Esophagus muscularis mucosa (tissue), 4 donors: ENCODE measurements around the gene TSEN2. TPM values are rescaled to one million over a fixed set of nuclear protein-coding genes. Genes with fewer than 3 reads are reported as not detected.
"Not testable (repeated sequence)": the region's sequence is repeated elsewhere in the genome, so short reads cannot be mapped to it uniquely, and the experiment has no call there.

Source experiments
- DNase-seq: peaks from one replicate; pipeline ENCODE4 v3.0.0-alpha.2; 2017; ENCODE audit errors: extremely low spot score
- H3K27ac ChIP-seq, 4 donors: fragments of 200-600 bp; sonication (generic); replicated peaks in 1 of 4; 1 replicate in 3 of 4; 2 replicates in 1 of 4; pipeline ENCODE4 v1.5.1; 2016 to 2019; ENCODE audit warnings: mild to moderate bottlenecking in 1 of 4
- H3K27me3 ChIP-seq, 4 donors: fragments of 200-600 bp; sonication (generic); one replicate each; pipeline versions ENCODE4 v1.5.1 to v1.6.0; 2016 to 2019
- H3K36me3 ChIP-seq, 4 donors: fragments of 200-600 bp; sonication (generic); one replicate each; pipeline ENCODE4 v1.5.1; 2016 to 2019
- H3K4me1 ChIP-seq, 4 donors: fragments of 200-600 bp; sonication (generic); one replicate each; pipeline ENCODE4 v1.5.1; 2016 to 2019
- H3K4me3 ChIP-seq, 4 donors: fragments of 200-600 bp; sonication (generic); 1 replicate in 2 of 4; 2 replicates in 2 of 4; pipeline ENCODE4 v1.5.1; 2016 to 2019; ENCODE audit warnings: mild to moderate bottlenecking in 4 of 4, moderate library complexity in 1 of 4
- H3K9me3 ChIP-seq, 4 donors: fragments of 200-600 bp; sonication (generic); 1 replicate in 3 of 4; 2 replicates in 1 of 4; pipeline ENCODE4 v1.5.1; 2016 to 2019
- EP300 ChIP-seq: sonication (generic); formaldehyde crosslinking; IDR thresholded peaks from one replicate; pipeline ENCODE4 v1.6.1; 2017; ENCODE audit warnings: antibody characterized with exemption
- POLR2A ChIP-seq: fragments of 450-650 bp; IDR thresholded peaks from one replicate; pipeline ENCODE4 v1.6.1; 2017; ENCODE audit warnings: antibody characterized with exemption, moderate library complexity, mild to moderate bottlenecking, low read depth
- POLR2AphosphoS5 ChIP-seq, 2 donors: sonication (generic); formaldehyde crosslinking; IDR thresholded peaks; one replicate each; pipeline ENCODE4 v1.6.1; 2017; ENCODE audit warnings: antibody characterized with exemption in 2 of 2
- WGBS: methylation state at CpG from one replicate; pipeline ENCODE4 v1.1.5; 2018; 5-methylcytosine and 5-hydroxymethylcytosine counted together
- intact Hi-C: fragments of 100-400 bp; cut with DNase I; formaldehyde crosslinking; loops from one replicate; pipeline ENCODE4 v1.15.1; 2023
- total RNA-seq, 4 donors: library from RNA; depleted of rRNA; stranded (reverse); fragments of >200 nt; gene quantifications; one replicate each; pipeline versions ENCODE4 v1.1.0 to v1.2.1, GENCODE V29; 2016
- TF ChIP-seq, protein P1 (sequence below), 3 experiments: fragments of 200-600 bp in 2 of 3; fragments of 450-650 bp in 1 of 3; sonication (generic) in 2 of 3; IDR thresholded peaks; one replicate each; pipeline ENCODE4 v1.5.1; 2017 to 2019; ENCODE audit warnings: antibody characterized with exemption in 3 of 3, mild to moderate bottlenecking in 2 of 3, moderate library complexity in 1 of 3

TSEN2 gene
- total RNA-seq, 4 donors from 2014 or later: 17.6 to 20.4 (median 19.4) TPM

DNA sequence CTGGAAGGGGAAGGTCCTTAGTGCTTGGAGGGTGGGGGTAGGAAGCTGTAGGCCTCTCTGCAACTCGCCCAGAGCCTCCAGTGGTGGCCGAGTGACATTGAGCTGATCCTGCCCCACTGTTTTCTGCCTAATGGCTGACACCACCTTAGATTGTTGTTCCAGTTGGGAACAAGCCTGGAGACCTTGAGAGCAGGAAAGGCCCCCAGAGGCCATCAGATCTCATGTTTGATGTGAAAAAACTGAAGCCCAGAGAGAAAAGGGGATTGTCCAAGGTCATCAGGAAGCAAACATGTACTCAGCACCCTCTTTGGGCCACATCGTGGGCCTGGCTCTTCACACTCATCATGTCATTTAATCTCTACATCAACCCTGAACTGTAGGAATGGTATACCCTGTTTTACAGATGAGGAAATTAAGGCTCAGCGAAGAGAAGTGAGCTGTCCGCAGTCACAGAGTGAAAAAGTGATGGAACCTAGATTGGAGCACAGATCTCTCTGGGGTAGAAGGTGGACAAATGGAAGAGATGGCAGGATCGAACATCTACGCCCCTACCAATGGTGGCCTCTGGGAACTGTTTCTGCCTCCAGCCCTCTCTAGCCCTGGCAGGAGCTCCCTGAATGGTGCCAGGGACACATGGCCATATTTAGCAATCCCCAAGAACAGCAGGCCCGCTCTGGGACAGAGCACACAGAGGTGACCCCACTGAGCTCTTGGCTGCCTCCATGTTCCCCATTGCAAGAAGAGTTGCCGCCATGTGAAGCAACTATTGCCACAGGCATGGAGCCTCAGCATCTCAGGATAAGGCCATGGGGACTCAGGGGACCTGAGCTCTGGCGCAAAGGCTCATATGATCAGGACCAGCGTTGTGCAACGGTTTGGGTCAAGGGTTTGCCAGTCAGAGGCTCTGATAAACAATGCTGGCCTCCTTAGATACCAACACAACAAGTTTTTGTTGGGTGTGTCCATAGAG, 31.6 kb upstream of the TSEN2 start:
- Histone ChIP-seq H3K4me3 (no peak overlapping the region), H3K36me3 (no peaks in the 10 kb centered on the region), H3K27ac (no peak overlapping the region), H3K27me3 (no peaks in the 10 kb centered on the region), H3K9me3 (peaks cover 0 to 9% (median 2%) of the 10 kb centered on the region in 4 donors), H3K4me1 (no peaks in the 10 kb centered on the region)
- WGBS: 91% methylated on average over 12 of the region's 12 CpGs
- no peak for DNase-seq
- intact Hi-C loops: no loop called here
- TF ChIP-seq EP300 (no peak), POLR2A (no peak), POLR2AphosphoS5 (IDR thresholded peaks at IDR 0.05) (no peak)
- TF ChIP-seq, protein P1, sequence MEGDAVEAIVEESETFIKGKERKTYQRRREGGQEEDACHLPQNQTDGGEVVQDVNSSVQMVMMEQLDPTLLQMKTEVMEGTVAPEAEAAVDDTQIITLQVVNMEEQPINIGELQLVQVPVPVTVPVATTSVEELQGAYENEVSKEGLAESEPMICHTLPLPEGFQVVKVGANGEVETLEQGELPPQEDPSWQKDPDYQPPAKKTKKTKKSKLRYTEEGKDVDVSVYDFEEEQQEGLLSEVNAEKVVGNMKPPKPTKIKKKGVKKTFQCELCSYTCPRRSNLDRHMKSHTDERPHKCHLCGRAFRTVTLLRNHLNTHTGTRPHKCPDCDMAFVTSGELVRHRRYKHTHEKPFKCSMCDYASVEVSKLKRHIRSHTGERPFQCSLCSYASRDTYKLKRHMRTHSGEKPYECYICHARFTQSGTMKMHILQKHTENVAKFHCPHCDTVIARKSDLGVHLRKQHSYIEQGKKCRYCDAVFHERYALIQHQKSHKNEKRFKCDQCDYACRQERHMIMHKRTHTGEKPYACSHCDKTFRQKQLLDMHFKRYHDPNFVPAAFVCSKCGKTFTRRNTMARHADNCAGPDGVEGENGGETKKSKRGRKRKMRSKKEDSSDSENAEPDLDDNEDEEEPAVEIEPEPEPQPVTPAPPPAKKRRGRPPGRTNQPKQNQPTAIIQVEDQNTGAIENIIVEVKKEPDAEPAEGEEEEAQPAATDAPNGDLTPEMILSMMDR (IDR thresholded peaks at IDR 0.05): no peak

DNA sequence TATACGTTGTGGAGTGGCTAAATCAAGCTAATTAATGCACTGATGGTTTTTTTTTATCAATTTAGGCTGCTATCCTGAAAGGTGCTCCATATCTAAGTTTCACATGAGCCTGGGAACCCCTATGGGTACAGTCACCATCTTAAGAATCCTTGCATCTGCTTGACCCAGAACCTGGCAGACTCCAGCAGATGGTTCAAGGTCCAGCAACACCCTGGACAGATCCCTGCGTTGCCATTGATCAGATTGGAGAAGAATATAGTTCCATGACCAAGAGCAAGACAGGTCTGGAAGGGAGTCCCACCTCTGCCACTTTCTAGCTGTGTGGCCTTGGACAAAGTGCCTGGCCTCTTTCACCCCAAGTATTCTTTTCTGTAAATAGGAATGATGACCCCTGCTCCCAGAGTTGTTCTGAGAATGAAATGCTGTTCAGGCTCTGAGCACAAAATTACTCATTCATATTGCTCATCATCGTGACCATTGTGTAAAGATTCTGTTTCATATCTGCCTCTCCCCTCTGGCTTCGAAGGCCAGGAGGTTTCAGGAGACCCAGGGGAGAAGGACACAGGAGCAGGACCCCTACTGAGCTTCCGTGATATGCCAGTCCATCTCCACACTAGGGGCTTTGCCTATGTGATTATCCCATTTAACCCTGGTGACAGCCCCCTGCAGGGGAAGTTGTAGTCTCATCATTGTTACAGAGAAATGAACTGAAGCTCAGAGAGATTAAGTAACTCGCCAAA, 30.0 kb upstream of the TSEN2 start:
- H3K9me3 ChIP-seq: peaks cover 0 to 9% (median 2%) of the 10 kb centered on the region in 4 donors
- H3K4me3 ChIP-seq: no peak overlapping the region
- no peaks in the 10 kb centered on the region for H3K4me1 ChIP-seq
- no peak for DNase-seq
- no peaks in the 10 kb centered on the region for H3K36me3 ChIP-seq
- intact Hi-C loops: no loop called here
- 73% methylated on average over 6 of the region's 6 CpGs for WGBS
- TF ChIP-seq POLR2AphosphoS5 (IDR thresholded peaks at IDR 0.05): no peak
- no peak for TF ChIP-seq EP300
- TF ChIP-seq, protein P1 (IDR thresholded peaks at IDR 0.05): no peak
- no peak for TF ChIP-seq POLR2A
- H3K27ac ChIP-seq: no peak overlapping the region
- peaks cover 0 to 4% (median 0%) of the 10 kb centered on the region in 4 donors for H3K27me3 ChIP-seq

DNA sequence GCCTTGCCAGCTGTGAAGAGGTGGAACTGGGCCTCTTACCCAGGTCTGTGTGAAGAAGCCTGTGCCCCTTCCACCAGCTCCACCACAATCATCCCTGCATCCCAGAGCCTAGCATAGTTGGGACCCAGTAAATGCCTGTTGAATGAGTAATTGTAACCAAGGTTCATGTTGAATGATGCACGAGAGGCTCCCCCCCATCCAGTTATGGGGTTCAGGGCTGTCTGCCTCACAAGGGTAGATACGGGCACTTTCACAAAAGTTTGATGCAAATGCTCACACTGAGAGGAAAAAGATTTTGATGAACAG, 29.5 kb upstream of the TSEN2 start:
- 100% methylated on average over 2 of the region's 2 CpGs for WGBS
- no peaks in the 10 kb centered on the region for H3K36me3 ChIP-seq

DNA sequence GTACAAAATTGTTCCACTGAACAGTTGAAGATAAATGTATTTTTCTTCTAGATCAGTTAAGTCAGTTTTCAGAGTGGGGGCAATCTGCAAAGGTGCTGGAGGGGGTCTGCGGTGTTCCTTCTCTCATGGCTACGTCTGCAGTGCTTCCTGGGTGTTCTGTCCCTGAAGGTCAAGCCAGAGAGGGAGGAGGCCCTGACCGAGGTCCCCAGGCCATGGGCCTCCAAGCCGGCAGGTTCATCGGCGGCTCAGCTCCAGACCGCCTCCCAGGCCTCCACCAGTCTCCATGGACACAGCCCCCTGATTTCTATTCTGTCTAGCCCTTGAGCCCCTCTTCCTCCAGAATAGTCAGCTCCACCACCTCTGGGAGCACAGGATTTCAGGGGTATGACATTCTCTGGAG, 28.5 kb upstream of the TSEN2 start:
- Histone ChIP-seq H3K9me3 (peaks cover 0 to 9% (median 2%) of the 10 kb centered on the region in 4 donors), H3K27ac (no peak overlapping the region), H3K4me1 (no peaks in the 10 kb centered on the region), H3K36me3 (no peaks in the 10 kb centered on the region), H3K27me3 (peaks cover 0 to 4% (median 0%) of the 10 kb centered on the region in 4 donors), H3K4me3 (no peak overlapping the region)
- TF ChIP-seq EP300 (no peak), POLR2A (no peak), POLR2AphosphoS5 (IDR thresholded peaks at IDR 0.05) (no peak)
- TF ChIP-seq, protein P1 (IDR thresholded peaks at IDR 0.05): no peak
- DNase-seq: no peak
- 87% methylated on average over 7 of the region's 7 CpGs for WGBS
- intact Hi-C loops: no loop called here

More for the DNA sequence above, 29.5 kb upstream of the TSEN2 start:
- intact Hi-C loops: no loop called here
- no peak for DNase-seq
- no peak for TF ChIP-seq EP300
- TF ChIP-seq POLR2A: no peak
- peaks cover 0 to 4% (median 0%) of the 10 kb centered on the region in 4 donors for H3K27me3 ChIP-seq
- no peak overlapping the region for H3K4me3 ChIP-seq
- H3K9me3 ChIP-seq: peaks cover 0 to 9% (median 2%) of the 10 kb centered on the region in 4 donors
- no peak overlapping the region for H3K27ac ChIP-seq
- H3K4me1 ChIP-seq: no peaks in the 10 kb centered on the region

DNA sequence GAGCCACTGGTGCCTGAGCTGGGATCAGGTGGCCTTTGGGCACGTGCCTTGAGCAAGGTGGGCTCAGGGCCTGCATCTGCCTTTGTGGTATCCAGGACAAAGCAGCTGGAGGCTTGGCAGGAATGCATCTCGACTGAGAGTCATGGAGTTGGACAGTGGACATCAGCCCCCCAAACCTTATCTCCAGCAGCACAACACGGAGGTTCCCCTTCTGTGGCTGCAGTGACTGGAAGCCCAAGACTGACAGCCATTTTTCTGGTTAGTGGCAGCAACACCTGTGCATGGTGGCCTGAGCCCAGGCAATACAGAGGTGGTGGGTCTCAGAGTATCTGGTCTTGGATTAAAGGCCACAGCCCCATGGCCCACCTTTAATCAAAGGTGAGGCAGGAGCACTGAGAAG, 27.8 kb upstream of the TSEN2 start:
- 80% methylated on average over 3 of the region's 3 CpGs for WGBS
- DNase-seq: no peak
- H3K27ac ChIP-seq: no peak overlapping the region
- peaks cover 0 to 4% (median 0%) of the 10 kb centered on the region in 4 donors for H3K27me3 ChIP-seq
- TF ChIP-seq EP300 (no peak), POLR2AphosphoS5 (IDR thresholded peaks at IDR 0.05) (no peak), POLR2A (no peak)
- TF ChIP-seq, protein P1 (IDR thresholded peaks at IDR 0.05): no peak
- peaks cover 0 to 6% (median 2%) of the 10 kb centered on the region in 4 donors for H3K9me3 ChIP-seq
- no peaks in the 10 kb centered on the region for H3K4me1 ChIP-seq
- H3K36me3 ChIP-seq: no peaks in the 10 kb centered on the region
- H3K4me3 ChIP-seq: no peak overlapping the region
- intact Hi-C loops: no loop called here

DNA sequence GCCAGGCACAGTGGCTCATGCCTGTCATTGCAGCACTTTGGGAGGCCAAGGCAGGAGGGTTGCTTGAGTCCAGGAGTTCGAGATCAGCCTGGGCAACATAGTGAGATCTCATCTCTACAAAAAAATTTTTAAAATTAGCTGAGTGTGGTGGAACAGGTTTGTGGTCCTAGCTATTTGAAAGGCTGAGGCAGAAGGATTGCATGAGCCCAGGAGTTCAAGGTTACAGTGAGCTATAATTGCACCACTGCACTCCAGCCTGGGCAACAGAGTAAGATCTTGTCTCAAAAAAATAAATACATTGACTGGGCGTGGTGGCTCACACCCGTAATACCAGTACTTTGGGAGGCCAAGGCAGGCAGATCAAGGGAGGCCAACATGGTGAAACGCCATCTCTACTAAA, 26.9 kb upstream of the TSEN2 start:
- H3K27me3 ChIP-seq, H3K4me1 ChIP-seq, H3K9me3 ChIP-seq, intact Hi-C loops, H3K27ac ChIP-seq, H3K4me3 ChIP-seq, DNase-seq, H3K36me3 ChIP-seq: not testable (repeated sequence)
- WGBS: 75% methylated on average over 4 of the region's 4 CpGs
